Endometrial microvascular endothelial cells (primary cell): ENCODE data around the gene UBASH3B. TPM values are rescaled to one million over a fixed set of nuclear protein-coding genes. Genes with fewer than 3 reads are reported as not detected.

Experiments
- in situ Hi-C: cut with HindIII; loops from 2 replicates; pipeline ENCODE4 v1.10.0; 2017; ENCODE audit warnings: low sequenced_read_pairs, low pct_unique_long_range_greater_than_20kb; ENCODE audit errors: inconsistent ontology term
- total RNA-seq: library from RNA; depleted of rRNA; stranded (reverse); fragments of >200 nt; gene quantifications from one replicate; pipeline ENCODE4 v1.2.3, GENCODE V29; 2015; ENCODE audit errors: inconsistent ontology term

Gene UBASH3B
- total RNA-seq, 1 donor from 2014 or later: 16.7 TPM

- in situ Hi-C loops: no loop called here
Observed at GRCh38 chr11:122789907-122790306, 134.4 kb downstream of the UBASH3B start.

- in situ Hi-C loops: no loop called here
Observed at GRCh38 chr11:122791411-122791810, 135.9 kb downstream of the UBASH3B start.

GRCh38 chr11:122791836-122792235 is 136.3 kb downstream of the UBASH3B start:
- in situ Hi-C loops: no loop called here

GRCh38 chr11:122793515-122793914 is 138.0 kb downstream of the UBASH3B start:
- in situ Hi-C loops: no loop called here

GRCh38 chr11:122795307-122795706 is 139.8 kb downstream of the UBASH3B start:
- in situ Hi-C loops: no loop called here

GRCh38 chr11:122796128-122796717 is 140.7 kb downstream of the UBASH3B start:
- in situ Hi-C loops: no loop called here

GRCh38 chr11:122797651-122798050 is 142.1 kb downstream of the UBASH3B start:
- in situ Hi-C loops: no loop called here

- in situ Hi-C loops: no loop called here
Observed at GRCh38 chr11:122799406-122800105, 144.0 kb downstream of the UBASH3B start.

GRCh38 chr11:122802876-122803275 is 147.4 kb downstream of the UBASH3B start:
- in situ Hi-C loops: no loop called here

- in situ Hi-C loops: no loop called here
Observed at GRCh38 chr11:122803306-122803705, 147.8 kb downstream of the UBASH3B start.

GRCh38 chr11:122803716-122804115 is 148.2 kb downstream of the UBASH3B start:
- in situ Hi-C loops: no loop called here

- in situ Hi-C loops: no loop called here
Observed at GRCh38 chr11:122804161-122804560, 148.6 kb downstream of the UBASH3B start.

- in situ Hi-C loops: no loop called here
Observed at GRCh38 chr11:122804796-122805195, 149.3 kb downstream of the UBASH3B start.

- in situ Hi-C loops: no loop called here
Observed at GRCh38 chr11:122807731-122808477, 152.4 kb downstream of the UBASH3B start.

GRCh38 chr11:122808478-122808869 is 153.0 kb downstream of the UBASH3B start:
- in situ Hi-C loops: no loop called here

- in situ Hi-C loops: no loop called here
Observed at GRCh38 chr11:122809866-122810265, 154.3 kb downstream of the UBASH3B start.

GRCh38 chr11:122811721-122812120 is 156.2 kb downstream of the UBASH3B start:
- in situ Hi-C loops: no loop called here

- in situ Hi-C loops: no loop called here
Observed at GRCh38 chr11:122812638-122813037, 157.1 kb downstream of the UBASH3B start.

- in situ Hi-C loops: no loop called here
Observed at GRCh38 chr11:122813176-122813893, 157.8 kb downstream of the UBASH3B start.
